IPS-20b (cell line): ENCODE data around the gene FANCM.
"Not testable (repeated sequence)": the region's sequence is repeated elsewhere in the genome, so short reads cannot be mapped to it uniquely, and the experiment has no call there.

Source experiments
- H3K27ac ChIP-seq: one replicate; pipeline ENCODE4 v1.5.1; 2013; ENCODE audit warnings: low read length
- H3K27me3 ChIP-seq: 2 replicates; pipeline ENCODE4 v1.6.1; 2013; ENCODE audit warnings: mild to moderate bottlenecking, low read length, inconsistent platforms; ENCODE audit not compliant: insufficient read depth
- H3K36me3 ChIP-seq: 2 replicates; pipeline ENCODE4 v1.6.1; 2013; ENCODE audit warnings: low read depth, mild to moderate bottlenecking, inconsistent platforms, low read length, moderate library complexity; ENCODE audit not compliant: insufficient read depth
- H3K4me1 ChIP-seq: 2 replicates; pipeline ENCODE4 v1.6.1; 2013; ENCODE audit warnings: mild to moderate bottlenecking, control low read depth, inconsistent platforms, low read length, moderate library complexity; ENCODE audit not compliant: insufficient read depth
- H3K4me3 ChIP-seq: 2 replicates; pipeline ENCODE4 v1.5.1; 2013; ENCODE audit warnings: mild to moderate bottlenecking, low read length, inconsistent platforms
- H3K9ac ChIP-seq: 2 replicates; pipeline ENCODE4 v1.6.1; 2013; ENCODE audit warnings: low read depth, mild to moderate bottlenecking, inconsistent platforms, low read length, moderate library complexity
- H3K9me3 ChIP-seq: 2 replicates; pipeline ENCODE4 v1.6.1; 2013; ENCODE audit warnings: mild to moderate bottlenecking, low read depth, low read length, inconsistent platforms; ENCODE audit not compliant: insufficient read depth

The FANCM gene

GRCh38 chr14:45118594-45118993 lies 17.1 kb upstream of the FANCM start:
- H3K9me3 ChIP-seq, result no peaks in the 10 kb centered on the region
- H3K36me3 ChIP-seq, result peaks cover 97% of the 10 kb centered on the region
- H3K9ac ChIP-seq, result no peak overlapping the region

GRCh38 chr14:45120096-45120495 lies 15.6 kb upstream of the FANCM start:
- no peaks in the 10 kb centered on the region for H3K27me3 ChIP-seq
- H3K27ac ChIP-seq, result no peak overlapping the region
- no peaks in the 10 kb centered on the region for H3K4me1 ChIP-seq
- H3K36me3 ChIP-seq, result peaks cover 95% of the 10 kb centered on the region
- no peaks in the 10 kb centered on the region for H3K9me3 ChIP-seq
- H3K9ac ChIP-seq, result no peak overlapping the region
- H3K4me3 ChIP-seq, result no peak overlapping the region

More at GRCh38 chr14:45118594-45118993, 17.1 kb upstream of the FANCM start:
- no peaks in the 10 kb centered on the region for H3K4me1 ChIP-seq
- no peak overlapping the region for H3K27ac ChIP-seq
- H3K4me3 ChIP-seq, result no peak overlapping the region
- no peaks in the 10 kb centered on the region for H3K27me3 ChIP-seq

- H3K9me3 ChIP-seq, result no peaks in the 10 kb centered on the region
- no peak overlapping the region for H3K4me3 ChIP-seq
- H3K36me3 ChIP-seq, result peaks cover 91% of the 10 kb centered on the region
- no peak overlapping the region for H3K27ac ChIP-seq
- H3K9ac ChIP-seq, result no peak overlapping the region
- no peaks in the 10 kb centered on the region for H3K27me3 ChIP-seq
- no peaks in the 10 kb centered on the region for H3K4me1 ChIP-seq
Measured at GRCh38 chr14:45123271-45123670, 12.5 kb upstream of the FANCM start.

- no peak overlapping the region for H3K4me3 ChIP-seq
- H3K27me3 ChIP-seq, result no peaks in the 10 kb centered on the region
- H3K9ac ChIP-seq, result no peak overlapping the region
- peaks cover 91% of the 10 kb centered on the region for H3K36me3 ChIP-seq
- H3K9me3 ChIP-seq, result no peaks in the 10 kb centered on the region
- no peaks in the 10 kb centered on the region for H3K4me1 ChIP-seq
- H3K27ac ChIP-seq, result no peak overlapping the region
Measured at GRCh38 chr14:45125754-45126153, 10.0 kb upstream of the FANCM start.

- H3K36me3 ChIP-seq, result peaks cover 65% of the 10 kb centered on the region
- H3K4me3 ChIP-seq, result no peak overlapping the region
- H3K9ac ChIP-seq, result no peak overlapping the region
- H3K27ac ChIP-seq, result no peak overlapping the region
- no peaks in the 10 kb centered on the region for H3K27me3 ChIP-seq
- no peaks in the 10 kb centered on the region for H3K4me1 ChIP-seq
- no peaks in the 10 kb centered on the region for H3K9me3 ChIP-seq
Measured at GRCh38 chr14:45128963-45129629, 6.6 kb upstream of the FANCM start.

GRCh38 chr14:45133683-45134050 lies 2.1 kb upstream of the FANCM start:
- peaks cover 3% of the 10 kb centered on the region; the same call in 1 of the 2 replicates for H3K4me1 ChIP-seq
- peaks cover 25% of the 10 kb centered on the region for H3K36me3 ChIP-seq
- H3K4me3 ChIP-seq, result peak overlapping the region; percentile 83
- H3K27ac ChIP-seq, result peak overlapping the region; percentile 75
- H3K27me3 ChIP-seq, result no peaks in the 10 kb centered on the region
- H3K9me3 ChIP-seq, result no peaks in the 10 kb centered on the region
- H3K9ac ChIP-seq, result peak overlapping the region; percentile 97

- H3K4me1 ChIP-seq, result peaks cover 3% of the 10 kb centered on the region; the same call in 1 of the 2 replicates
- H3K36me3 ChIP-seq, result peaks cover 18% of the 10 kb centered on the region
- H3K9ac ChIP-seq, result peak within 1 kb of the TSS; percentile 97
- peak within 1 kb of the TSS; percentile 83 for H3K4me3 ChIP-seq
- H3K27ac ChIP-seq, result peak within 1 kb of the TSS; percentile 75
- H3K9me3 ChIP-seq, result no peaks in the 10 kb centered on the region
- H3K27me3 ChIP-seq, result no peaks in the 10 kb centered on the region
Measured at GRCh38 chr14:45134051-45134958, 1.4 kb upstream of the FANCM start, which contains the start of gene FKBP3. Gene FKBP3 (minus strand): TSS chr14:45134481. CDS start chr14:45134456, 25 bp downstream.

GRCh38 chr14:45135156-45135555 lies 574 bp upstream of the FANCM start:
- Histone ChIP-seq H3K4me1 (peaks cover 3% of the 10 kb centered on the region; the same call in 1 of the 2 replicates), H3K4me3 (peak overlapping the region; percentile 83), H3K9ac (peak overlapping the region; percentile 89; the same call in 1 of the 2 replicates), H3K27me3 (no peaks in the 10 kb centered on the region), H3K9me3 (no peaks in the 10 kb centered on the region), H3K27ac (peak overlapping the region; percentile 62), H3K36me3 (peaks cover 10% of the 10 kb centered on the region; the same call in 1 of the 2 replicates)

- Histone ChIP-seq H3K4me1 (peaks cover 3% of the 10 kb centered on the region; the same call in 1 of the 2 replicates), H3K27me3 (no peaks in the 10 kb centered on the region), H3K36me3 (no peaks in the 10 kb centered on the region), H3K9ac (peak overlapping the region; percentile 89), H3K4me3 (peak overlapping the region; percentile 83), H3K9me3 (no peaks in the 10 kb centered on the region), H3K27ac (no peak overlapping the region)
Measured at GRCh38 chr14:45136399-45136798, 669 bp downstream of the FANCM start.

- no peak overlapping the region for H3K4me3 ChIP-seq
- H3K4me1 ChIP-seq, result peaks cover 3% of the 10 kb centered on the region; the same call in 1 of the 2 replicates
- no peak overlapping the region for H3K9ac ChIP-seq
- H3K9me3 ChIP-seq, result no peaks in the 10 kb centered on the region
- no peaks in the 10 kb centered on the region for H3K27me3 ChIP-seq
- H3K27ac ChIP-seq, result no peak overlapping the region
- peaks cover 12% of the 10 kb centered on the region; the same call in 1 of the 2 replicates for H3K36me3 ChIP-seq
Measured at GRCh38 chr14:45140661-45141187, 5.0 kb downstream of the FANCM start.

GRCh38 chr14:45142083-45142482 lies 6.4 kb downstream of the FANCM start:
- not testable (repeated sequence) for H3K4me3 ChIP-seq

More at GRCh38 chr14:45142083-45142482, 6.4 kb downstream of the FANCM start:
- H3K9ac ChIP-seq, H3K9me3 ChIP-seq, H3K4me1 ChIP-seq, H3K27ac ChIP-seq, H3K27me3 ChIP-seq: not testable (repeated sequence)
- H3K36me3 ChIP-seq, result peaks cover 12% of the 10 kb centered on the region; the same call in 1 of the 2 replicates
